HCT116 (cell line): ENCODE results near the gene CDKN1A.

Experiments used
- ATF3 ChIP-seq: IDR thresholded peaks from 2 replicates; pipeline ENCODE4 v1.6.1; 2012
- CTCF ChIP-seq, 3 experiments: fragments of 200-600 bp in 1 of 3; sonication (generic) in 1 of 3; IDR thresholded peaks in 2 of 3; conservative IDR thresholded peaks in 1 of 3; 2 replicates each; pipeline ENCODE4 v1.5.1; 2012 to 2017; ENCODE audit warnings: low read depth in 2 of 3, low read length in 2 of 3, antibody characterized with exemption in 1 of 3, borderline replicate concordance in 1 of 3, control low read depth in 1 of 3, mild to moderate bottlenecking in 1 of 3, mixed read lengths in 1 of 3, mixed run types in 1 of 3, moderate library complexity in 1 of 3; ENCODE audit not compliant: insufficient read depth in 1 of 3
- ELF1 ChIP-seq: IDR thresholded peaks from 2 replicates; pipeline ENCODE4 v1.6.1; 2012; ENCODE audit warnings: low read depth, borderline replicate concordance
- EZH2phosphoT487 ChIP-seq: fragments of 200-600 bp; IDR thresholded peaks from 2 replicates; pipeline ENCODE4 v1.6.1; 2018; ENCODE audit warnings: antibody characterized with exemption, borderline replicate concordance
- FOSL1 ChIP-seq: IDR thresholded peaks from 2 replicates; pipeline ENCODE4 v1.6.1; 2012; ENCODE audit warnings: low read depth
- POLR2AphosphoS5 ChIP-seq: IDR thresholded peaks from 2 replicates; pipeline ENCODE4 v1.6.1; 2011; ENCODE audit warnings: mild to moderate bottlenecking, low read depth, low read length, moderate library complexity
- REST ChIP-seq: IDR thresholded peaks from 2 replicates; pipeline ENCODE4 v1.6.1; 2012; ENCODE audit warnings: low read depth
- TCF7L2 ChIP-seq: IDR thresholded peaks from 2 replicates; pipeline ENCODE4 v1.7.0; 2011; ENCODE audit warnings: borderline replicate concordance, inconsistent platforms; ENCODE audit not compliant: insufficient read depth, insufficient read length; ENCODE audit errors: extremely low read depth

- TF ChIP-seq CTCF (IDR thresholded peaks at IDR 0.05 in 2 of 3, conservative IDR thresholded peaks at IDR 0.05 in 1 of 3; ENCODE audit: borderline replicate concordance in 1 of 3, insufficient read depth in 1 of 3, low read depth in 2 of 3, low read length in 2 of 3) = no peak
- TF ChIP-seq REST = no peak
- TF ChIP-seq ELF1 = no peak
- TF ChIP-seq POLR2AphosphoS5 = no peak
- TF ChIP-seq EZH2phosphoT487 = no peak
- TF ChIP-seq ATF3 = no peak
- no peak for TF ChIP-seq TCF7L2
- no peak for TF ChIP-seq FOSL1
Observed at GRCh38 chr6:36634317-36635108, 44.0 kb upstream of the CDKN1A start.
